IPS DF 4.7 (cell line): ENCODE data around the gene DACT1.

Experiments used
- DNase-seq: peaks from one replicate; pipeline ENCODE4 v3.0.0-alpha.2; 2013; ENCODE audit warnings: low spot score; ENCODE audit errors: extremely low read depth

DACT1 gene

GRCh38 chr14:58636129-58636528 is 1.6 kb upstream of the DACT1 start:
- no peak for DNase-seq

GRCh38 chr14:58637040-58637390 is 747 bp upstream of the DACT1 start:
- no peak for DNase-seq

DNA sequence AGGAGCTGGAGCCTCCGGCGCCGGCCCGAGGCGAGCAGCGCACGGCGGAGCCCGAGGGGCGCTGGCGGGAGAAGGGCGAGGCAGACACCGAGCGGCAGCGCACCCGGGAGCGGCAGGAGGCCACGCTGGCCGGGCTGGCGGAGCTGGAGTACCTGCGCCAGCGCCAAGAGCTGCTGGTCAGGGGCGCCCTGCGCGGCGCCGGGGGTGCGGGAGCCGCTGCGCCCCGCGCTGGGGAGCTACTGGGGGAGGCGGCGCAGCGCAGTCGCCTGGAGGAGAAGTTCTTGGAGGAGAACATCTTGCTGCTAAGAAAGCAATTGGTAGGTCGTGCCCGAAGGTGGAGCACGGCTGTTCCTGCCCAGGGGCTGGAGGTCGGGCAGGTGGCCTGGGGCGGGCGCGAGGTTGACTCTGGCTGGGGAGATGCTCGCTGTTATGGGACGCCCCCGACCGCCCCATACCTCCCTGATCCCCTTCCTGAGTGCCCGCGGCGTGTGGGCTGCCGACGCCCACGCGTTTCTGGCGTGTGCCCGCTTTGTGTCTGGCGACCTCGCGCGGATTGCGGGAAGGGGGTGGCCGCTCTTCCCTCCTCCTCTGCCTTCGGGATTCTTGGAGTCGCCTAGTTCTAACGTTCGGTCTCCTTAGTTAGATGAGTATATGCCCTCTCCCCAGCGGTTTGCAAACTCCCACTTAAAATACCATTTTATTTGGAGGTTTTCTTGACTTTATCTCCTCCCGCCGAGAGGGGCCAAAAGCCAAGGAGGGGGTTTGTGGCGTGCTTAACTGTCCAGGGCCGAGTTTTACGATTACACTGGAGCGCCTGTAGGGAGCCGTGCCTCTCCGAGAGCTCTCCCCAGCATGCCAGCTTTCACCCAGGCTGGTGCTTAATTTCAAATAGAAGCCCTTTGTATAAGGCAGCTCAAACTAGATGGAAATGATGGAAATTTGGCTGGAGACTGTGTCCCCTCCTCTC is 752 bp downstream of the DACT1 start:
- DNase-seq: no peak

DNA sequence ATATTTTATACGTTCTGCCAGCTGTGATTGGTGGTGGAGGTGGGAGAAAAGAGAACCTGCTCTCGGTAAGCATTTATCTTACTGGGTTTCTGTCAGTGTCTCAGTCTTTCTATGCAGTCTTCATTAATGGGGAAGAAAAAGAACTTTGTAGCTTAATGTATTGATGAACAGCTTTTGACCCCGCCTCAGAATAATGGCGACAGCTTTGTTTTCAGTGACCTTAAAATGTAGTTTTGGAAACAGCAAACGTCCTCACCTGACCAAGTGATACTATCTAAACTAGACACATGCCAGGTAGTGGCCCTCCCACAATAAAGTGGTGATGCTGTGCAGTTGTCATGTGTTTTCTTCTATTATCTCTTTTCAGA is 1.4 kb downstream of the DACT1 start:
- DNase-seq: no peak

GRCh38 chr14:58639842-58640484 is 2.2 kb downstream of the DACT1 start:
- DNase-seq: no peak

DNA sequence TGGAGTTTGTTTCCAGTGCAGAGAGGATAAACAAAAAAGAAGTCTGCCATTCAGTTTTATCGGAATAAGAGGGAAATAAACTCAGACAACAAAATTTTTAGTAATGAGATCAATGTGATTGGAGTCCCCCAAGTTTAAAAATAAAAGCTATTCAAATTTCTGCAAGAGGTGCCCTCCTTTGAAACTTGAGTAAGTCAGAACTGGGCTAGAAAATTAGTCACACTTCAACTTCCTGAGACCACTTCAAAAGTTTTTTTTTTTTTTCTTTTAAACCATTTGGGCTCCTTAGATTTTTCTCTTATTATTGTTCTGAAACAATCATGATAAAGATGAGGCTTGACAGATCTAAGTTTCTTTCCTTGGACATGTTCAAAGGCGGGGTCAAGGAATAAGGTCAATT is 3.2 kb downstream of the DACT1 start:
- DNase-seq: no peak

DNA sequence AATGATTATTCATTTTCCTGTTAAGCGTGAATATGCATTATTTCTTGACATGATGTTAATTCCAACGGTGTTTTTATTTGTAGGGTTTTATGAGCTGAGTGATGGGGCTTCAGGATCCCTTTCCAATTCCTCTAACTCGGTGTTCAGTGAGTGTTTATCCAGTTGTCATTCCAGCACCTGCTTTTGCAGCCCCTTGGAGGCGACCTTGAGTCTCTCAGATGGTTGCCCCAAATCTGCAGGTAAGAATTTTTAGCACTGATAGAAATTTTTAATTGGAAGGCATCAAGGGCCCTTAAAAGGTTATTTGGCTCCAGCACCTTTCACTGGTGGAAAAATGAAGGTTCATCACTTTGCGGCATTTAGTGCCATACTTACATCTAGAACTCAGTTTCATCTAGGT is 3.7 kb downstream of the DACT1 start:
- DNase-seq: no peak

DNA sequence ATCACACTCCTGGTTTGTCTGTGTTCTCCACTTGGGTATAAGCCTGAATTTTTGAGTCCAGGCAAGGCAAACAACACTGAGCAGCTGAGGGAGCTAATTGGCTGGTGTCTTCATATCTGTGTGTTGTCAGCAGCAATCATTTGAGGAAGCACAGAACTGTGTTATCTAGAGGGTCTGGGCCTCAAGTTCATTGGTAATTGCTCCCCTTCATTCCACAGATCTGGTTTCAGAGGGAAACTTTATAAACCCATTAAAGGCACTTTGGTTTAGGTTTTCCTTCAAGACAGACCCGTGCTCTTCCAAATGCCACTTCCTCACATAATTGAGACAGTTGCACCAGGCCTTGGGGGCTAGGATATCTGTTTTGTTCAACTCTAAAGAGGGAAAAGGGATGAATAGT is 5.6 kb downstream of the DACT1 start:
- DNase-seq: no peak

- no peak for DNase-seq
These were observed 7.9 kb downstream of the DACT1 start for GRCh38 chr14:58645641-58646040.

GRCh38 chr14:58646479-58646878 is 8.7 kb downstream of the DACT1 start:
- no peak for DNase-seq

DNA sequence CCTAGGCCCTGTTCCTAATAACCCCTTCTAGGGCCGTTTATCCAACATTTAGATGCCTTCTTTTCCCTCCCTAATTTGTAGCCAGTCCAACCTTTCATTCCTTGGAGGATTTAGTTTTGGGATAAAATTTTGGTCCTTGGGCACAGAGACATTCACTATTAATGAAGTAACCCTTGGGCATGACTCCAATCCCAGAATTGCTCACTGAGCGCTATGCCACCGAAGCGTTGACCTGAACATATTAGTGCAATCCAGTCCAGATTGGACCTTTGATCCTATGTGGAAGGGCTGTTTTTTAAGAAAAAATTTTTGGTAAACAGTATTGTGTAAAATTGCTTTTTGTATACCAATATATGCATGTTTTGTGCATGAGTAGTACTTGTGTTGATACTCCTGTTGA is 10.0 kb downstream of the DACT1 start:
- DNase-seq: no peak

- DNase-seq: no peak
These were observed 13.1 kb downstream of the DACT1 start for GRCh38 chr14:58650857-58651256.

GRCh38 chr14:58656671-58657411 is 19.1 kb downstream of the DACT1 start:
- no peak for DNase-seq

DNA sequence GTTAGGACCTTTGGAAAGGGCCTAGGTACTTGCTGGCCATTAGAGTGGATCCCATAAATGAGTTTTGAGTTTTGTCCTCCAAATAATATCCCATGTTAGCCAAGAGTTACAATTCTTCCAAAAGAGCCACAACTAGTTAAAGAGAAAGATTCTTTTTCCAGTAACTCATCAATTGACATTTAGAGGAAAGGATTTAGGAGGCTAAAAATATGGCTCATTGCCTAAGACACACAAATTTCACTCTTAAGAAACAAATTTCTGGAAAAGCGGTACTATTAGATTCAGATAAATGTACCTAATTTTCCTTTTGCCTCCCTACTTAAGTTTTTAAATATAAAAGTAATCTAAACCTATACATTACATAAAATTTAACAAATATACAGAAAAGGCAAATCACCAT is 21.3 kb downstream of the DACT1 start:
- DNase-seq: no peak

DNA sequence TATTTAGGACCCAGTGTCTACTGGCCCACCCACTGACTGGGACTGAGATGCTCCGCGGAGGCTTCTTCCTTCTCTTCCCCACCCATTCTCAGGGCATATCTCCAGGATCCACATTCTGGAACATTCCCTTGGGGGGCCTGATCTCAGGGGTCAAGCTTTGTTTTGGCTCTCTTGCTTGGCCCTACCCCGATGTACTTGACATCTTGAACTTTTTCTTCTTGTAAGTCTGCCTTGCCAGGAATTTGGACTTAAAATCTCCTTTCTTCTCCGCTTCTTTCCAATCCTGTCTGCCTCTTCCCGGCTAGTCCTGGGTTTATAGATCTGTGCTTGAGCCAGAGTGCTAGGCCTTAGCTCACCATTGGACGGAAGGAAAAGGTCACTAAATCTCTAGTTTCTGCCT is 22.1 kb downstream of the DACT1 start:
- DNase-seq: no peak

- no peak for DNase-seq
These were observed 22.6 kb downstream of the DACT1 start for GRCh38 chr14:58660407-58660806.

GRCh38 chr14:58662018-58662417 is 24.3 kb downstream of the DACT1 start:
- no peak for DNase-seq

DNA sequence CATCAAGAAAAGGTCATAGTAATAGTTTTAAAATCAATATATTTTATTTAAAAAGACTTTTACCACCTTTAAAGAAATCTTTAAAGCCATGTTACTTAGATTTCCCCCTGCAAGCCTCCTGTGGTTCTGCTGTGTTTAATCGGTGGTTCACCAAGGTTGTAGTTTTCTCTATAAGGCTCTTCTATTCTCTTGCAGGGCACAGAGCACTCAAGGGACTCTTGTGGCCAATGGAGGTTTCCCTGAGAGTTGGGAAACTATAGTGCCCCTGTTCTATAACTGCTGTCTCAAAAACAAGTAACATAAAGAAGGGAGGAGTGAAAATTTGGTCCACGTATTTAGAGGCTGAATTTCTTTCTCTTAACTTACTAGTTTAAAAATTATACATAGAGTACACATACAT is 25.0 kb downstream of the DACT1 start:
- DNase-seq: no peak

DNA sequence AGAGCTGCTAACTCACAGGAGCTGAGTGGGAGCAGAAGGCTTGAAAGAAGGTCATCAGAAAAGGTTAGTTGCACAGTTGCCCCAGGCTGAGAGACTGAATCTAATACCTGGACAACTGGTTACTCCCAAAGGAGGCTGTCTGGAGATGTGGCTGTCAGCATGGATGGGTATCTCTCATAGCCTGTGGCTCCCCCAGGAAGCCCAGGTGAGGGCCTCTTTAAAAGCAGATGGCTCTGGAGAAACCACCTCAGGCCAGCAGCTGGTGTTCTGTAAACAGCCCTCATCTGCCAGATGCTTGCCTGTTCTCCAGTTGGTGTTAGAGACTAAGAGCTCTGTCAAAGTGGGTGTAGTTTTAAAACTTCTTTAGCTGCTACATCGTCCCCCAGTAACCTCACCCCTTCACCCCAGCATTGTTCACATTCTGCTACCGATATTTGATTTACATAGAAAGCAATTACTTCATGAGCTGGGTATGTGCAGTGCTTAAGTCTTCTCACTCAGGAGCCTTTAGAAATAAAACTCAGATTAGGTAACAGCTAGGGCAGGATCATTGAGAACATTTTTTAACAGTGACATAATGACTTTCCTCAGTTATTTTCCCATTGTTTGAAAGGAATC is 25.8 kb downstream of the DACT1 start:
- DNase-seq: peak; percentile 14

DNA sequence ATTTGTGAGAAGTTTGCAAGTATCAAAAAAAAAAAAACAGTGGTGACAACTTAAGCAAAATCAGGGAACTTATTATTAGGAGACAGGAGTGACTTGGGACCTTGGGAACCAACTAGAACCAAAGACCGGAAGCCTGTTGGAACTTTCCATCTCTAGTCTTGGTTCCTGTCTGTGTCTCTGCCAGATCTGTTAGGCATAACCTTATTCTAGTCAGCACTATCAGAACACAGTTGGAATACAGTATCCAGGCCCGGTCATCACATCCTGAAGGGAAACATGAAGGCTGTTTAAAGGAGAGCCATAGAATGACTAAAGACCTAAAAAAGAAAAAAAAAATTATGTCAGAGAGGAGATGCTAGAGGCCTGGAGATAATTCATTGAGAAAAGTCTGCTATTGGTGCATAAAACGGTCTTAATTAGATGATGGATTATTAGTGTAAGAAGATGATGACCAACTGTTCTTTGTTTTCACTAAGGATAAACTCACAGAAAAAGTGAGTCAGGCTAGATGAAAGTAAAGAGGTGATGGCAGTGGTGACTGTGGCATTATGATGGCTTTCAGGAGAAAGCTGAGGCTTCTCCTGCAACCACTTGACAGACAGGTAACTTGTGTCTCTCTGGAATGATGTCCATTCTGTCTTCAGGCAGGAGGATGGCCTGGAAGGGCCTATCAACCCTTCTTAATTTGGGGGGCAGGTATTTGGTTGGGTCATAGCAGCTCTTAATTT is 28.2 kb downstream of the DACT1 start:
- DNase-seq: no peak

DNA sequence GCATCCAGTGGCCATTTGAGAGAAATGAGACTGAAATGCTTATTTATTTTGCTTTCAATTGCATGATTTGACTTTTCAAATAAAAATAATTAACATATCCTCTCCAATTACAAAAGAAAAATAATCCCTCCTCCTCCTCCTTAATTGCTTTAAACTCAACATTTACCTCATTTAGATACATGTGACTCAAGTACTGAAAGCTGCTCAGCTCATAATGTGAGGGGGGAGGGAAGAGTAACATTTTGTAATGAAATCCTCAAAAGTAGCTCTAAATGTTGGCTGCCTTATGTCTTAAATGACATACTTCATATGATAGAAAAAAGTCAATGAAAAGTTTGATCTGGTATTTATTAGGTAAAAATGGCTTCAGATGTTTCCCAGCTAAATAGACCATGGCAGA is 29.0 kb downstream of the DACT1 start:
- no peak for DNase-seq
